Endothelial cell (in vitro differentiated cells): ENCODE data around the gene XAB2. TPM values are rescaled to one million over a fixed set of nuclear protein-coding genes. Genes with fewer than 3 reads are reported as not detected.
A peak's percentile ranks its signal among the peaks of the same experiment; 100 is the strongest.
"Not testable (repeated sequence)": the region's sequence is repeated elsewhere in the genome, so short reads cannot be mapped to it uniquely, and the experiment has no call there.

Experiments
- DNase-seq: peaks from one replicate; pipeline ENCODE4 v3.0.0; 2021; ENCODE audit warnings: low spot score
- H3K27ac Mint-ChIP-seq: one replicate; pipeline ENCODE4 v1.8.0; 2021; ENCODE audit warnings: mixed read lengths, inconsistent platforms; ENCODE audit not compliant: unreplicated experiment
- H3K27me3 Mint-ChIP-seq: one replicate; pipeline ENCODE4 v1.8.0; 2021; ENCODE audit warnings: mild to moderate bottlenecking, moderate library complexity, mixed read lengths, inconsistent platforms; ENCODE audit not compliant: unreplicated experiment
- H3K36me3 Mint-ChIP-seq: one replicate; pipeline ENCODE4 v1.8.0; 2021; ENCODE audit warnings: mild to moderate bottlenecking, low read depth, mixed read lengths, inconsistent platforms; ENCODE audit not compliant: unreplicated experiment
- H3K4me1 Mint-ChIP-seq: one replicate; pipeline ENCODE4 v1.8.0; 2021; ENCODE audit warnings: mild to moderate bottlenecking, mixed read lengths, inconsistent platforms; ENCODE audit not compliant: unreplicated experiment
- H3K4me3 Mint-ChIP-seq: one replicate; pipeline ENCODE4 v1.8.0; 2021; ENCODE audit warnings: mild to moderate bottlenecking, mixed read lengths, inconsistent platforms; ENCODE audit not compliant: unreplicated experiment
- H3K9me3 Mint-ChIP-seq: one replicate; pipeline ENCODE4 v1.8.0; 2021; ENCODE audit warnings: mixed read lengths, inconsistent platforms; ENCODE audit not compliant: unreplicated experiment
- microRNA-seq: library from miRNA; unstranded; fragments of <30 nt; microRNA quantifications from one replicate; pipeline ENCODE4, GENCODE V29; 2020; ENCODE audit not compliant: unreplicated experiment
- total RNA-seq: library from RNA; stranded (reverse); fragmentation: NEBNext Ultra II Directional; extraction: Animal tissue kit (Norgen Biotek cat#: 25700); gene quantifications from one replicate; pipeline ENCODE4 v1.2.1, GENCODE V29; 2021; ENCODE audit not compliant: unreplicated experiment
- TF ChIP-seq, protein P1 (sequence below): fragments of 200-600 bp; sonication (generic); IDR thresholded peaks from one replicate; pipeline ENCODE4 v1.5.0; 2021; ENCODE audit warnings: antibody characterized with exemption; ENCODE audit not compliant: unreplicated experiment

The XAB2 gene
- total RNA-seq, 1 donor from 2014 or later: 46.1 TPM

DNA sequence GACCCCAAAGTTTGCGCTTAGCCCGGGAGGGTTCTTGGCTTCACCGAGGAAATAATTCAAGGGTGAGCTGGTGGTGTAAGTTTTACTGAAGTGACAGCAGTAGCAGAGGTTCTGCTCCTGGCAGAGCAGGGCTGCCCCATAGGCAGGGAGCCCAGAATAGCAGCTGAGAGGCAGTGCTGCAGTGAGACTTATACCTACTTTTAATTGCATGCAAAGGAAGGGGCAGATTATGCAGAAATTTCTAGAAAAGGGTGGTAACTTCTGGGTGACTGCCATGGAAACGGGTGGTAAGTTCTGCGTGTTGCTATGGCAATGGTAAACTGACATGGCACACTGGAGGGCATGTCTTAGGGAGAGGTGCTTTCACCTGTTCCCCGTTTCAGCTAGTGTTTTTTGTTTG is 51.2 kb downstream of the XAB2 start:
- no peak for DNase-seq

DNA sequence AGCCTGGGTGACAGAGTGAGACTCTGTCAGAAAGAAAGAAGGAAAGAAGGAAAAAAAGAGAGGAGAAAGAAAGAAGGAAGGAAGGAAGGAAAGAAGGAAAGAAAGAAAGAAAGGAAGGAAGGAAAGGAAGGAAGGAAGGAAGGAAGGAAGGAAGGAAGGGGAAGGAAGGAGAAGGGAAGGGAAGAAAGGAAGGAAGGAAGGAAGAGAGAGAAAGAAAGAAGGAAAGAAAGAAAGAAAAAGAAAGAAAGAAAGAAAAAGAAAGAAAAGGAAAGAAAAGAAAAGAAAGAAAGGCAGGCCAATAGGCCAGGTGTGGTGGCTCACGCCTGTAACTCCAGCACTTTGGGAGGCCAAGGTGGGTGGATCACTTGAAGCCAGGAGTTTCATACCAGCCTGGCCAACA is 51.9 kb downstream of the XAB2 start:
- not testable (repeated sequence) for DNase-seq, H3K36me3 Mint-ChIP-seq, H3K27ac Mint-ChIP-seq, H3K4me1 Mint-ChIP-seq, H3K27me3 Mint-ChIP-seq, H3K9me3 Mint-ChIP-seq, H3K4me3 Mint-ChIP-seq

More for the DNA sequence above, 51.2 kb downstream of the XAB2 start:
- Mint-ChIP-seq H3K27ac (no peak overlapping the region), H3K9me3 (no peaks in the 10 kb centered on the region), H3K27me3 (peaks cover 4% of the 10 kb centered on the region), H3K4me3 (no peak overlapping the region), H3K36me3 (no peaks in the 10 kb centered on the region), H3K4me1 (no peaks in the 10 kb centered on the region)
- TF ChIP-seq, protein P1, sequence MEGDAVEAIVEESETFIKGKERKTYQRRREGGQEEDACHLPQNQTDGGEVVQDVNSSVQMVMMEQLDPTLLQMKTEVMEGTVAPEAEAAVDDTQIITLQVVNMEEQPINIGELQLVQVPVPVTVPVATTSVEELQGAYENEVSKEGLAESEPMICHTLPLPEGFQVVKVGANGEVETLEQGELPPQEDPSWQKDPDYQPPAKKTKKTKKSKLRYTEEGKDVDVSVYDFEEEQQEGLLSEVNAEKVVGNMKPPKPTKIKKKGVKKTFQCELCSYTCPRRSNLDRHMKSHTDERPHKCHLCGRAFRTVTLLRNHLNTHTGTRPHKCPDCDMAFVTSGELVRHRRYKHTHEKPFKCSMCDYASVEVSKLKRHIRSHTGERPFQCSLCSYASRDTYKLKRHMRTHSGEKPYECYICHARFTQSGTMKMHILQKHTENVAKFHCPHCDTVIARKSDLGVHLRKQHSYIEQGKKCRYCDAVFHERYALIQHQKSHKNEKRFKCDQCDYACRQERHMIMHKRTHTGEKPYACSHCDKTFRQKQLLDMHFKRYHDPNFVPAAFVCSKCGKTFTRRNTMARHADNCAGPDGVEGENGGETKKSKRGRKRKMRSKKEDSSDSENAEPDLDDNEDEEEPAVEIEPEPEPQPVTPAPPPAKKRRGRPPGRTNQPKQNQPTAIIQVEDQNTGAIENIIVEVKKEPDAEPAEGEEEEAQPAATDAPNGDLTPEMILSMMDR: no peak

- Mint-ChIP-seq H3K9me3 (no peaks in the 10 kb centered on the region), H3K27ac (no peak overlapping the region), H3K4me3 (no peak overlapping the region), H3K36me3 (no peaks in the 10 kb centered on the region), H3K4me1 (no peaks in the 10 kb centered on the region), H3K27me3 (peaks cover 2% of the 10 kb centered on the region)
- TF ChIP-seq, protein P1: no peak
- no peak for DNase-seq
These were observed 53.8 kb downstream of the XAB2 start for GRCh38 chr19:7575434-7576040.

DNA sequence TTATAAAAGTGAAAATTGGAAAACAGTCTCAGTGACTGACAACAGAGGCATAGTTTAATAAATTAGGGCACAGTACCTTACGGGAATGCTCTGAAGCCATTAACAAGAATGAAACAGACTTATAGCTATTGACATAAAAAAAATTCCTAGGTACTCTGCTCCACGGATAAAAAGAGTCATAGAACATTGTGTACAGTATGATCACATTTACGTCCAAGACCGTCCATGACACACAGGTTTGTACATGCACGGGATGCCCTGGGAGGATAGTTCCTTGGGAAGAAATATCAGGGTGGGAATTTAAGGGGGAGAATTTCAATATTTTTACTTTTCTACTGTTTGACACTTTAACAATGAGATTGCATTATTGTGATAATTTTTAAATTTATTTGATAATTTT is 58.6 kb downstream of the XAB2 start:
- Mint-ChIP-seq H3K27ac (no peak overlapping the region), H3K9me3 (no peaks in the 10 kb centered on the region), H3K4me3 (no peak overlapping the region), H3K27me3 (no peaks in the 10 kb centered on the region), H3K4me1 (no peaks in the 10 kb centered on the region), H3K36me3 (no peaks in the 10 kb centered on the region)
- DNase-seq: no peak
- TF ChIP-seq, protein P1: no peak

Small RNA genes within 50 kb of the gene (microRNA-seq; reads per million reads assigned to microRNA genes)
- 1.8 reads per million, percentile 27 among the genes with 10 or more reads in this experiment for gene MIR6792

Other genes starting within 250 kb of the XAB2 start
- gene PEX11G, start 140.5 kb downstream of the XAB2 start, total RNA-seq: 3.8 TPM
- 87.4 TPM for gene ZNF358, start 113.4 kb downstream of the XAB2 start, total RNA-seq
- gene MCOLN1, start 106.9 kb downstream of the XAB2 start, total RNA-seq: 24.2 TPM
- 129 TPM for gene PNPLA6, start 93.8 kb downstream of the XAB2 start, total RNA-seq
- 9.3 TPM for gene CAMSAP3, start 33.7 kb downstream of the XAB2 start, total RNA-seq
- gene PET100, start 248 bp upstream of the XAB2 start, total RNA-seq: 122 TPM
- gene PCP2, start 4.2 kb upstream of the XAB2 start, total RNA-seq: not detected
- gene STXBP2, start 7.6 kb upstream of the XAB2 start, total RNA-seq: 42.2 TPM
- not detected for gene RETN, start 39.5 kb upstream of the XAB2 start, total RNA-seq
- gene MCEMP1, start 47.5 kb upstream of the XAB2 start, total RNA-seq: not detected
- gene TRAPPC5, start 51.3 kb upstream of the XAB2 start, total RNA-seq: 82.0 TPM
- gene FCER2, start 72.6 kb upstream of the XAB2 start, total RNA-seq: not detected
- gene CLEC4G, start 102.6 kb upstream of the XAB2 start, total RNA-seq: not detected
- not detected for gene CD209, start 118.0 kb upstream of the XAB2 start, total RNA-seq
- gene CLEC4M, start 133.7 kb upstream of the XAB2 start, total RNA-seq: not detected
- 20.4 TPM for gene EVI5L, start 200.7 kb upstream of the XAB2 start, total RNA-seq
- 0.23 TPM for gene PRR36, start 244.8 kb upstream of the XAB2 start, total RNA-seq